Mammary epithelial cell (primary cell): Measurements from ENCODE around the gene LRMDA.

Experiments
- EZH2 ChIP-seq: IDR thresholded peaks from 2 replicates; pipeline ENCODE4 v1.6.1; 2012; ENCODE audit warnings: low read length, inconsistent platforms, borderline replicate concordance
- TF ChIP-seq, protein P1 (sequence below), 2 donors: IDR thresholded peaks in 1 of 2; conservative IDR thresholded peaks in 1 of 2; 2 replicates each; pipeline ENCODE4 v1.5.1; 2011 to 2012; ENCODE audit warnings: inconsistent platforms in 2 of 2, low read length in 2 of 2, mild to moderate bottlenecking in 2 of 2, control low read depth in 1 of 2, low read depth in 1 of 2; ENCODE audit not compliant: insufficient read depth in 1 of 2; ENCODE audit errors: extremely low read depth in 1 of 2

DNA sequence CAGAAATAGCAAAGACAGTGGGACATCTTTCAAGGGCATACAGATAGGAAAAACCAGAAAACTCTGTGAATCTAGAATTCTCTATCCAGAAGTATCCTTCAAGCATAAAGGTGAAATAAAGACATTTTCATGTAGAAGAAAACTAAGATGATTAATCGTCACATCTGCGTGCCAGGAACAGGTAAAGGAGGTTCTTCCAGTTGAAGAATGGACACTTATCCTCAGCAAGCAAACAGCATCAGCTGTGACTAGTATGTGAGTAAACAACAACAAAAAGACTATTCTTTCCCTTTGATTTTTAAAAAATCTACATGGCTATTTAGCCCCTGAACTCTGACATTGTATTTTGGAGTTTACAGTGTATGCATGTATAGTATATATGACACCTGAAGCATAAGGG lies 124.9 kb downstream of the LRMDA start:
- TF ChIP-seq, protein P1, sequence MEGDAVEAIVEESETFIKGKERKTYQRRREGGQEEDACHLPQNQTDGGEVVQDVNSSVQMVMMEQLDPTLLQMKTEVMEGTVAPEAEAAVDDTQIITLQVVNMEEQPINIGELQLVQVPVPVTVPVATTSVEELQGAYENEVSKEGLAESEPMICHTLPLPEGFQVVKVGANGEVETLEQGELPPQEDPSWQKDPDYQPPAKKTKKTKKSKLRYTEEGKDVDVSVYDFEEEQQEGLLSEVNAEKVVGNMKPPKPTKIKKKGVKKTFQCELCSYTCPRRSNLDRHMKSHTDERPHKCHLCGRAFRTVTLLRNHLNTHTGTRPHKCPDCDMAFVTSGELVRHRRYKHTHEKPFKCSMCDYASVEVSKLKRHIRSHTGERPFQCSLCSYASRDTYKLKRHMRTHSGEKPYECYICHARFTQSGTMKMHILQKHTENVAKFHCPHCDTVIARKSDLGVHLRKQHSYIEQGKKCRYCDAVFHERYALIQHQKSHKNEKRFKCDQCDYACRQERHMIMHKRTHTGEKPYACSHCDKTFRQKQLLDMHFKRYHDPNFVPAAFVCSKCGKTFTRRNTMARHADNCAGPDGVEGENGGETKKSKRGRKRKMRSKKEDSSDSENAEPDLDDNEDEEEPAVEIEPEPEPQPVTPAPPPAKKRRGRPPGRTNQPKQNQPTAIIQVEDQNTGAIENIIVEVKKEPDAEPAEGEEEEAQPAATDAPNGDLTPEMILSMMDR (conservative IDR thresholded peaks at IDR 0.05 in 1 of 2, IDR thresholded peaks at IDR 0.05 in 1 of 2; ENCODE audit: extremely low read depth in 1 of 2, insufficient read depth in 1 of 2, low read depth in 1 of 2, low read length in 2 of 2), result no peak
- no peak for TF ChIP-seq EZH2
